VCaP (cell line): Measurements from ENCODE around the gene BPI.

Experiments used
- H3K27ac ChIP-seq: fragments of 450-650 bp; 2 replicates; pipeline ENCODE4 v1.5.1; 2017
- CTCF ChIP-seq: fragments of 450-650 bp; conservative IDR thresholded peaks from 2 replicates; pipeline ENCODE4 v1.5.1; 2017; ENCODE audit warnings: mild to moderate bottlenecking, moderate library complexity

Gene BPI

GRCh38 chr20:38261054-38261390 lies 42.9 kb upstream of the BPI start:
- no peak for TF ChIP-seq CTCF
- H3K27ac ChIP-seq = no peak overlapping the region

GRCh38 chr20:38262931-38263330 lies 41.0 kb upstream of the BPI start:
- no peak overlapping the region for H3K27ac ChIP-seq
- TF ChIP-seq CTCF = no peak

GRCh38 chr20:38266426-38266825 lies 37.5 kb upstream of the BPI start:
- no peak overlapping the region for H3K27ac ChIP-seq
- no peak for TF ChIP-seq CTCF

GRCh38 chr20:38267296-38267695 lies 36.7 kb upstream of the BPI start:
- no peak overlapping the region for H3K27ac ChIP-seq
- TF ChIP-seq CTCF = no peak

- TF ChIP-seq CTCF = no peak
- no peak overlapping the region for H3K27ac ChIP-seq
Observed at GRCh38 chr20:38267901-38268514, 35.9 kb upstream of the BPI start.

- no peak overlapping the region for H3K27ac ChIP-seq
- TF ChIP-seq CTCF = no peak
Observed at GRCh38 chr20:38269040-38269439, 34.9 kb upstream of the BPI start.

GRCh38 chr20:38269715-38270114 lies 34.2 kb upstream of the BPI start:
- no peak for TF ChIP-seq CTCF
- H3K27ac ChIP-seq = no peak overlapping the region
